ENCODE results near the gene FXYD1.

Gene FXYD1

DNA sequence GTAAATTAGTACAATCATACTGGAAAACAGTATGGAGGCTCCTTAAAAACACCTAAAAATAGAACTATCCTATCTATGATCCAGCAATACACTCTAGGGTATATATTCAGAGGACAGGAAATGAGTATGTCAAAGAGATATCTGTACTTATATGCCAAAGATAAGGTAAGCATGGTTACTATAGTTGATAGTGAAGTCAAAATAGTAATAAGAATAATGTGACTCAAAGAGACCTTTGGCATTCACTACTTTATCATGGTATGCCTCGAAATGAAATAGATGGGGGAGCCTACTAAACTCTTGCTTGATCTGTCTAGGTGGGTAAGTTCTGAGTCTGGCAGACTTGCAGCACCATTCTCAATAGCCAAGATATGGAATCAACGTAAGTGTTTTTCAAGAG is 46.3 kb downstream of the FXYD1 start:
- no peak for TF ChIP-seq CTCF (IDR thresholded peaks at IDR 0.05; ENCODE audit: insufficient read depth, low read depth, low read length, missing control alignments)
- no peak overlapping the region for H3K4me3 ChIP-seq (ENCODE audit: low read length)
- DNase-seq (ENCODE audit: low read depth): no peak
